Urothelium cell line (cell line): ENCODE data around the gene LTA4H.
"Not testable (repeated sequence)": the region's sequence is repeated elsewhere in the genome, so short reads cannot be mapped to it uniquely, and the experiment has no call there.

Source experiments
- DNase-seq: peaks from one replicate; pipeline ENCODE4 v3.0.0; 2011; ENCODE audit warnings: low spot score, mixed read lengths
- FAIRE-seq: peaks from 2 replicates; lab custom pipeline; 2011; peaks lifted over from hg19 to GRCh38; lab: Jason Lieb, UNC

LTA4H gene

DNA sequence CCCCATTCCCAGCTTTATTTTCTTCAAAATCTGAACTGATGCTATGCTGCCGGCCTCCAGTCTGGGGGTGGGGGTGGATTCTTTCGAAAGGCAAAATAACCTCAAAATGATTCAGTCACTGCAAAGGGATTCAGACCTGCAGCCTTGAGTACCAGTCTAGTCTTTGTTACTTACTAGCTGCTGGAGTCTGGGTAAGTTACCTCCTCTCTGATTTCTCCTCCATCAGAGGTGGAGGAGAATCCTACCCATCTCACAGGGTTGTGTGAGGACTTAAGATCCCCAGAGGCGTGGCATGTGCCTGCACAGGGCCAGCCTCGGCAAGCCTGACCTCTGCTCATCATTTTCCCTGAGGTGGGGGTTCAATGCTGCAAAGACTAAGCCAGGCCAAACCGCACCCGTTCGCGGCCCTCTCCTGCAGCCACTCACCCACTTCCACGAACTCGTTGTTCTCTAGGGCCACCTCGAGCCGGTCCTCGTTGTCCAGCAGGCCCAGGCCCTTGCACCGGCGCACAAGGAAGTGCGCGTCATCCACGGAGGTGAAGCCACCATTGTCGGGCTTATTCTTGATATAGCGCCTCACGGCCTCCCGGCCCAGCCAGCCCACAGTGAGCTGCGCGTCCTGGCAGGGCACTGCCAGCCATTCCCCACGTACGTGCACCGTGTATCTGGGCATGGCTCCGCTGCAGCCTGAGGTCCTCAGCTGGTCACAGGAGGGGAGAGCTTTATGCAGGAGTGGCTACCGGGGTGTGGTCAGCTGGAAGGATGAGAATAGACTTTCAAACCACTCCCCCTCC, 40.0 kb downstream of the LTA4H start:
- FAIRE-seq (no peak), DNase-seq (no peak)

DNA sequence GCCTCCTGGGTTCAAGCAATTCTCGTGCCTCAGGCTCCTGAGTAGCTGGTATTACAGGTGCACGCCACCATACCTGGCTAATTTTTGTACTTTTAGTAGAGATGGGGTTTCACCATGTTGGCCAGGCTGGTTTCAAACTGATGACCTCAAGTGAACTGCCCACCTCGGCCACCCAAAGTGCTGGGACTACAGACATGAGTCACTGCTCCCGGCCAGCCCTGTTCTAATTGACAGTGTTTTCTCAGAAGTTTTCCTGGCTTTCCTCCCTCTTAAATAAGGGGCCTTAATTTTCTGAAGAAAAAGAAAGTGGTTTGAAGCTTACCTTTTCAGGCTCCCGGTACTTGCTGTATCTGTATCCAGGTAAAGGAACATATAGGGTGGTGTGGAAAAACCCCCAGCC, 40.9 kb downstream of the LTA4H start:
- DNase-seq = no peak
- no peak for FAIRE-seq

DNA sequence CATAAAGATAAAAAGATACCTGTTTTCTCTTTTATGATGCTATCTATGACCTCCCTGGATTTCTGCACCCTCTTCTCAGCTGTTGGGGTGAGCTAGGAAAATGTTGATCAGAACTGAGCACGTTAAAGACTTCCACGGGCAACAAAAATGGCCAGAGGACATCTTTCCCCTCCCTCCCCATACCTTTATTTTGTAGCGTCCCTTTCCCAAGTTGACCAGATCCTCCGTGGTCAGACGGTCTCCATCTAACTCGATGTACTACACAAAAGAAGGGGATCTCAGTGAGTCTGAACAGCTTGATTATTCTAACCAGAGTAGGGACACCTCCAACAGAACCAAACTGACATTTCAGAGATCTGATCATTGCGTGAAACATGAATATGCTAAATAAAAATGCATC, 41.5 kb downstream of the LTA4H start:
- FAIRE-seq = no peak
- no peak for DNase-seq

DNA sequence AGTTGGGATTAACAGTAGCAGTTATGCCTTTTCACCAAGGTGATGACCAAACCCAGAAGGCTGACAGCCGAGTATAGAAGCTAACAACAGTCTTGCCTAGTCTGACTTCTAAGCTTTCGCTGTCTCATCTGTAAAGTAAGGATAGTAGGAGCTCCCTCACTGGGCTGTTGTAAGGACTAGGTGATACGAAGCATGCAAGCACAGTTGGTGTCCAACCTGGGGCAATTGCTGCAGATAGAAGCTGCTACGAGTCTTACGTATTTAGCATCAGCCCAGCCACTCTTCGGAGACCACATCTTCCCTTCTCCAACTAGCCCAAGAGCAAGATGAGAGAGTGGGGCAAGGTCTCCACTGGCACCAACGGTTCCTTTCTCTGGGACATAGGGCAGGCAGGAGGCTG, 45.3 kb downstream of the LTA4H start:
- FAIRE-seq (no peak), DNase-seq (no peak)

DNA sequence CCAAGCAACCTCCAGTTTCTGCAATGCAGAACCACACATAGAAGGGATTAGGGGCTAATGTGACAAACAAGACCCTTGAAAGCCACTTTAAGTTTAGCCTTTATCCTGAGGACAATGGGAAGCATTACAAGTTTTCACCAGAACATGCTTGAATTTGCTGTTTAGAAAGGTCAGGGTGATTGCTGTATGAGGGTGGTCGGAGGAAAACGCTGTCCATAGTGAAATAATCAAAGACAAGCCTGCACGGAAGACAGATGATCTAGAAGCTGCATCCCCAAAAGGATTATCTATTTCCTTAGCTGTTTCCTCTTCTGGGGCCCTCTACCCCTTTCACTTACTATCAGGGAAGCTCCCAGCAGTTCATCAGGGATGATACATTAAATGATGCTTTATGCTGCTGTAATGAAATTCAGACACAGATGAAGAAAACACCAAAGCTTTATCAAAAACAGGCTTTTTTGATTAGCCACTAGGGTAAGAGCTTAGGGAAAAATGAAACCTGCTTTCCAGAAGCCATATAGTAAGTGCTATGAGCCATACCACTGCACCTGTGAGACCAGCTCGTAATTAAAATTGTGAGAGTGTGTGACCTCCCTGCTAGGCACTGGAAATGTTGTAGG, 45.8 kb downstream of the LTA4H start:
- no peak for FAIRE-seq
- no peak for DNase-seq

DNA sequence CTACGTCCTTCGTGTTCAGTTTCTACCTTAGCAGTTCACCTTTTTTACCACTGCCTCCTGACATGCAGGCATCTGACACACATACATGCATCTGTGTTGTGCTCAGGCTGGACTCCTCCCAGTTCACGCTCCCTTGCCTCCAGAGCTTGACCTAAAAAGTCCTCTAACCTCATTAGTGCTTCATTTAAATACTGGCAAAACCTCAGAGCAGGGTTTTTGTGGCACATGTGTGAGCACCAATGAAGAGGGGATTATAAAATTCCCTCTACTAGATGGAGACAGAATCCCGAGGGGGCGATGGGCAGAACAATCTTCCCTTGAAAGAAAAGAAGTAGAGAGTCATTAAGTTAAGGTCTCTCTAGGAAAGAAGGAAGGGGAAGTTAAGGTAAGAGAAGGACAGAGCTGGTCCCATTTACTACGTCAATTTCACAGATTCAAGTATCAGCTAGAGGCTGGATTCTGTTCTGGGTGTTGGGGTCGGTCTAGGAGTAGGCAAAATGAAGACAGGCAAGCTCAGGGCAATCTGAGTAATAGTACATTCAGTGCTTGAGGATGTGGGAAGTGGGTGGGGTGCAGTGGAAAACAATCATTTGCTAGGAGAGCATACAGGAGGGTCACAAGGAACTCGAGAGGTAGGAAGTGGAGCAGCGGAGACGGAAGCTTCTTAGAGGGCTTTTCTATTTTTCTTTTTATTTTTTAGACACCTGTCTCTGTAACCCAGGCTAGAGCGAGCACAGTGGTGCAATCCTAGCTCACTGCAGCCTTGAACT, 46.7 kb downstream of the LTA4H start:
- FAIRE-seq (no peak), DNase-seq (no peak)

DNA sequence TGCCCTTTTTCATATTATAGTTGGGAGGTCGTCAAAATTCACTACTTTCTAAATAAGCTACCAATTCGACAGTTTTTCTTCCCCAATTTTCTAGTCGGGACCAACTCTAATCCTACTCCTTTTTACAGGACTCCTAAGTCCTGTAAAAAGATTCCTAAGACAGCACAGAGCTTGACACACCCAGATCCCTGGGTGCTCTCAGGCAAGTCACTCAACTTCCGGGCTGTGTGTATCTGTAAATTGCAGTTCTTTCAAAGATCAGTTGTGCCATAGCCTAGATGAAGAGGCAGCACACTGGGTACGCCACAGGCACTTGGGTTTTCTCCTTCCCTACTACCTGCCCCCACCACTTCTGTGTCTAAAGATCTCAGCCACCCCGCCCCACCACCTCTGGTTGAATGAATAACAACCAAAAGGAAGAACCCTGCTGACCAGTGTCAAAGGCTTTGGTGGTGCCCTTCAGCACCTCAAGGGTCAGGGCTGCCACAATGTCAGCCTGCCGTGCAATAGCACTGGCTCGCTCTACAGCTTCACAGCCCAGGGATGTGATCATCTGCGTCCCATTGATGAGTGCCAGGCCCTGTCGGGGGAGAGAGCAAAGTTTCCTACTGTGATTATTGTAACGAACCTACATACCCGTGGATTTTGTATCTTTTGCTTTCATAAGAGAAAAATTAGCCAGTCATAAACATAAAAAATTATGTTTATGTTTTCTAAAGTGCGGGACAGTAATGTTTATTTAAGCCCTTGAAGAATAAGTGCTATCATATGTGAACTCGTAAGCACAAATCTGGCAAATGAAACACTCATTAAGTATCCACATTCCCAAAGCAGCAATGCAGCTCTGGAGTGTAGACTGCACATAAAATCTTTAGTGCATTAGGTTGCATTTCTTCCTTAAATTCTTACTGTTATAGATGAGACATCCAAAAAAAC, 48.5 kb downstream of the LTA4H start:
- no peak for DNase-seq
- FAIRE-seq = no peak

DNA sequence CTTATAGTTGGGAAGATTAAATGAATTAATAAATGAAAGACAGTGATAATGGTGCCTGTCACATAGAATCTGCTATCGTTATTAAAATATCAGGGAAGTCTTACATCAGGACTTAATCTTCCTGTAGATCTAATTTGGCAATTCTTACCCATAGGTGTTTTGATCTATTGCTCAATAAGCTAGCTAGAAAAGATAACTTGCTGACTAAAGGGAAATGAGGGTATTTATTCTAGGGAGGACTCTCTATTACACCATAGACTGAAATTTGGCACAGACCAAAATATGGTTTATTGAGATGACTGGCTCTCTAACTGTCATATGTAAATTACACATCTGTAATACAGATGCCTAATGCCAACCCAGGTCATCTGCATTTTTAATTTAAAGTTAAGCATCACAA, 50.7 kb downstream of the LTA4H start:
- FAIRE-seq (no peak), DNase-seq (no peak)

DNA sequence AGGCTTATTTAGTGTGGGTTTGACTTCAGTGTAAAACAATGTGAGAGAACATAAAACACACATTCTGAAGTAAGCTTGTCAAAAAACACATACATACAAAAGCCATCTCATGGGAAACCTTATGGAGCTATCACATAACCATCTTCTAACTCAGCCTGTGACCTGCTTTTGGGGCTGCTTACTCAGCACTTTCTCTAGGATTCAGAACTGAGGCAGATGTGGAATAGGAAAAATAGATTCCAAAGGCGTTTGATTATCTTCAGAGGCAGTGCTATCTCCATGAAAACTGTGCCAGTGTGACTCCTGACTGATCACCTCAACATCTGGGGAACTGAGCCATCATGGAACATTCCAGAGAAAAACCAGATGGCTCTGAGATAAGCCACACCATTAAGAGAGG, 52.8 kb downstream of the LTA4H start:
- DNase-seq = no peak

DNA sequence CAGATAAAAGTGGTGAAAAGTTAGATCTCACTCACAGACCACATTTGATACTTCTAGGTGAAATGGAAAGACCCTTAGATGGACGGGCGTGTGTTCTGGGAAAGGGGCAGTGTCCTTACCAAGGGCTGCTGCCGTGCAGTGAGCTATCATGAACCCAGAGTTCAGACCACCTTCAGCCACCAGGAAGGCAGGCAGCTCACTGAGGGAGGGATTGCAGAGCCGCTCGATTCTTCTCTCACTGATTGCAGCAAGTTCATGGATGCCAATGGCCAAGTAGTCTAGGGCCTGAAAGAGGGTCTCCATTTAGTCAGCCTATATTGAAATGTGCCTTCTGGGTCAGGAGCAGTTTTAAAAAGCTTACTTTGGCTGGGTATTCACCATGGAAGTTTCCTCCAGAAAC, 55.0 kb downstream of the LTA4H start:
- no peak for DNase-seq
- no peak for FAIRE-seq

More for the DNA sequence above, 52.8 kb downstream of the LTA4H start:
- FAIRE-seq = no peak

DNA sequence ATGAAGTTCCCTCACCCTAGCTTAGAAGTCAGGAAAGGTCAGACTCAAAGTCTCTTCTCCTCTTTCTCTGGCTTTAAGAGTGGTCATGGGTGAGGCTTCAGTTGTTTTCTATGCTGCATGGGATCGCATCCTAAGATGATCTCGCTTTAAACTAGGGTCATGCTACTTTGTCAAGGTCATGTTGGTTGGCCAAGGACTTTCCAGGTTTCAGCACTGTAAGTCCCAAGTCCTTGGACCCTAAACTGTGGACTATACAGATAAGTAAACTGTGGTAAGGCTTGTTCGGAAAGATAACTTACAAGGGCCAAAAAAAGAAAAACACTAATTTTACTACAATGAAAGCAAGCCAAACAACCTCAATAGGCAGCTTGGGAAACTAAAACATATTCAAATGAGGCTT, 56.6 kb downstream of the LTA4H start:
- FAIRE-seq = no peak
- no peak for DNase-seq

DNA sequence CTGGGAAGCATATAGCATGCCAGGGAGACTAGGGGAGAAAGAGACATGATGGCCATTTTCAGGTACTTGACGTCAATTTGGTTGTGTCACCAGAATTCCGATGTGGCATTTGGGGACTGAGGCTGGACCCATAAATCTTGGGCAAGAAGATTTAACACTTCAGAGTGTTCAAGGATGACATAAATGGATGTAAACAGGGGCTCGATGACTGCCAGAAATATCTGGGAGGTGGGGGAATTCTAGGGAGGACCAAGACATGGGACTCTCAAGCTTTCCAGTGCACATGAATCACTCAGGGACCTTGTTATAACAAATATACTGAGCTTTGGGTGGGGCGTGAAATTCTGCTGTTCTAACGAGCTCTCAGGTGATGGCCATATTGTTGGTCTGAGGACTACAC, 57.0 kb downstream of the LTA4H start:
- no peak for FAIRE-seq
- no peak for DNase-seq

DNA sequence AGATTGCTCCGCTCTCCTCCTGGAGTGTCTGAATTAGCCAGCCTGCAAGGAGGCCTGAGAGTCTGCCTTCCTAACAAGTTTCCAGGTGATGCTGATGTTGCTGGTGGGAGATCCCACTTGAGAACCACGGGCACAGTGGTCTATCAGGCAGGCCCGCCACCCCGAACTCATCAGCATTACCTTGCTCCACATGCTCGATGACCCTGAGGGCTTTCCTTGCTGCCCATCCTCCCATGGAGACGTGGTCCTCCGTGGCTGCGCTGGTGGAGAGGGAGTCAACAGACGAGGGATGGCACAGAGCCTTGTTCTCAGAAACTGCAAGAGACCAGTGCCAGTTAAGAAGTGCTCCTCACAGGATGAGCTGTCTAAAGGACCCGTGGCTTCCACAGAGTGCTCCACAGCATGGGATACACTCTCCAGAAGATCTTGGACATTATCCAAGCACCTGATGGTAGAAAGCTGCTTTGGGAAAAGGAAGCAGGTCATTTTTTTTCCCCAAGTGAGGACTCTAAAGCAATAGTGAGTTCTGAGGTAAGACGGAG, 57.6 kb downstream of the LTA4H start:
- no peak for FAIRE-seq
- DNase-seq = no peak

DNA sequence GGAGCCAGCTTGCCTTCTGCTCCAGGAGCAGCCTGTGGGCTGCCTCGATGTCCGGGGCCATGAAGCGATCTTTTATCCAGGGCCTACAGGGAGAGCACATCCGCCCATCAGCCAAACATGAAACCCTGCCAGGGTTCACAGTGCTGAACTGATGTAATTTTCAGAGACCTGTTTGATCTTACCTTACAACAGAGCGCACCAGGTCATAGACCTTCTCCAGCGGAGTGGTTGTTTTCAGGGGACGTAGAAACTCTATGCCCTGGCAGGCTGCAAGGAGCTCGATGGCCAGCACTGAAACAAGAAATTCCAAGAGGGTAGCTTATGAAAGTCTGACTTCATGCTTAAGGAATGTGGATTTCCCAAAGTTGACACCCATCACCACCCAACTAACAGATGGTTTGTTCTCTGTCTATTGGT, 59.0 kb downstream of the LTA4H start:
- DNase-seq (peak; percentile 41), FAIRE-seq (no peak)

DNA sequence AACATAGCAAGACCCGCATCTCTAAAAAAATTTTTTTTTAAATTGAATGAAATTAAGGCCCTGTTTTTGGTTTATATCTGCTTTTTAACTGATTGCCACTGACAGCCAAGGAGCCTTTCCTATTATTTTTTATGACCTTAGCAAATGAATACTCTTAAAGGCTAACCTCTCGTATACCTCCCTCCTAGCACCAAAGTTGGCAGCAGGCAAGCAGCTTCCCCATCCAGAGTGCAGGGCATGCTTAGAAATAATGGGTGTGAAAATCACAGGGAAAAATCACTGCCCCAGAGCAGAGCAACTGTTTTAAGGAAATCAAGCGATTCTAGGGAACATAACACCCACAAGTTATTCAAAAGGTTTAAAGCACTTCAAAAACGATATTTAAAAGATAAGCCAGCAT, 59.9 kb downstream of the LTA4H start:
- FAIRE-seq (no peak), DNase-seq (no peak)

DNA sequence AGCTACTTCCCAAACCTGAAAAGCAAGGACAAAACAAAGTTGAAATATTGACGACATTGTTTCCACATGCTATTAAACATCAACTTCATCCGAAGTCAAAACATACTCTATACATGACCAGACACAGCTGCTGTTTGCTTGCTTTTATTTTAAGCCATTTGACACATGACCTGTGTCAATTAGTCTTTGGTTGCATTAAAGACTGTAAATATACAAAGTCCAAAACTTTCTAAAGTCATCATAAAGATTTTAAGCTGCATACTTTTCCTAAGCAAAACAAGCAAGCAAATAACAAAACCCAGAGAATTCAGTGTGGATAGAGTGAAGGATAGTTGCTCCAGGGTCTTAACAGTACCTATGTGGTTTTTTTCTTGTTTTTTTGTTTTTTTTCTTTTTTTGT, 61.0 kb downstream of the LTA4H start:
- no peak for FAIRE-seq

DNA sequence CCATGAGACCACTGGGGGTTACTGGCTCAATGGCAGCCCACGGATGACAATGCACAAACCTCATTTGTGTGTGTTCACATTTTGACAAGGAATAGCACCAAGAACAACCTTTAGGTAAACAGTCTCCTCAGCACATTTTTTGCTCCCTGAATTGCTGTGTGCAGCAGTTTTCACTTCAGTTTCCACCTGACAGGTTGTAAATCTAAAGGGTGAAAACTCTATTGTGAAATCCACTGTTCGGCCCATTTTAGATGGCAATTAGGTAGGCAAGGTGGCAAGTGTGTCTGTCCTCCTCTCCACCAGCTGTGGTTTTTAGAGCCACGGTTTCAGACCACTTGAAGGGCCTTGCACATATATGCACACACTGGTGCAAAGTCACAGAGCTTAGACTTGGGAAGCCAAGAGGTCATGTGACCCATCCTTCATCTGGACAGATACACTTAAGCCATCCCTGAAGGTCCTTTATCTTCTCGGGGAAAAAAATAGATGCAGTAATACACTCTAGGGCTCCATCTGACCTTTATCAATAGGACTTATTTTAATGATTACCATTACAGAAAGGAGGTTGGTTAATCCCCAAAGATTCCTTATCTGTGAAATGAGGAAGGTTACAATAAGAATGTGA, 62.4 kb downstream of the LTA4H start:
- no peak for FAIRE-seq
- DNase-seq = no peak

More for the DNA sequence above, 61.0 kb downstream of the LTA4H start:
- no peak for DNase-seq

DNA sequence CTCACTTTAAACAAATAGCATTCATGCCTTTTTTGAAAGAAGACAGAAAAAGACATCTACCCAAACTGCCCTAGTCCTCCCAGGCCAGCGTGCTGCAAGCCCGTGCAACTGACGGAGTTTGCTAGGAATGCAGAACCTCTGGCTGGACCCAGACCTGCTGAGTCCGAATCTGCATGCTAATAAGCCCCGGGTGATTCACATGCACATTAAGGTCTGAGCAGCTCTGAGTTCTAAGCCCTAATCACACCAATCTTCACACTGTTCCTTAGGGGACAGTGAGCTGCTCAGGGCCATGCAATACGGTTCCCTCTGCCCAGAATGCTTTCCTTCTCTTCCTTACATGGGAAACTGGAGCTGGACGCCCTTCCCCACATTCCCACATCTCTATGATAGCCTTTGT, 64.5 kb downstream of the LTA4H start:
- no peak for DNase-seq
- no peak for FAIRE-seq

DNA sequence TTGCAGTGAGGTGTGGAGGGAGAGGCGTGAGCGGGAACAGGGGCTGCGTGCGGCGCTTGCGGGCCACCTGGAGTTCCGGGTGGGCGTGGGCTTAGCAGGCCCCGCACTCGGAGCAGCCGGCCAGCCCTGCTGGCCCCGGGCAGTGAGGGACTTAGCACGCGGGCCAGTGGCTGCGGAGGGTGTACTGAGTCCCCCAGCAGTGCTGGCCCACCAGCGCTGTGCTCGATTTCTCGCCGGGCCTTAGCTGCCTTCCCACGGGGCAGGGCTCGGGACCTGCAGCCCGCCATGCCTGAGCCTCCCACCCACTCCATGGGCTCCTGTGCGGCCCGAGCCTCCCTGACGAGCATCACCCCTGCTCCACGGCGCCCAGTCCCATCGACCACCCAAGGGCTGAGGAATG, 66.3 kb downstream of the LTA4H start:
- not testable (repeated sequence) for DNase-seq, FAIRE-seq

DNA sequence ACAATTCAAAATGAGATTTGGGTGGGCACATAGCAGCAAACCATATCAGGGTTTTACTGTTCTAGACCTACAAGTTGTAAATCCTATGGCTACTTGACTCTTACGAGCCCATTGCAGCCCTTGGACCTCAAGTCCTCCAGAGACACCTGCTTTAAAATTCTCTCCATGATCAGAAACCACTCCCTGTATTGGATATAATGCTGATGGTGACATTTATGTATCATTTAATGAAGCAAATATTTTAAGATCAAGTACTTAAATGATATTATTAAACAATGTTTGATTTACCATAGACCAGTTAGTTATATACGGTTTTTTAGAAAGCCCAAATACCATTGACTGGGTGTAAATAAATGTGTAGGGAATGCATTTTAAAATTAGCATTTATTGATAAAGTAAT, 68.1 kb downstream of the LTA4H start:
- FAIRE-seq = no peak

More for the DNA sequence above, 68.1 kb downstream of the LTA4H start:
- DNase-seq = no peak
